GM18498 (cell line): ENCODE results near the gene ORAI1.
"Not testable (repeated sequence)": the region's sequence is repeated elsewhere in the genome, so short reads cannot be mapped to it uniquely, and the experiment has no call there.

Experiments
- ATAC-seq: cut with Tn5 transposase; IDR thresholded peaks from one replicate; pipeline ENCODE4 v1.9.1; 2021; ENCODE audit warnings: mild to moderate bottlenecking, moderate library complexity; ENCODE audit not compliant: unreplicated experiment

ORAI1 gene

DNA sequence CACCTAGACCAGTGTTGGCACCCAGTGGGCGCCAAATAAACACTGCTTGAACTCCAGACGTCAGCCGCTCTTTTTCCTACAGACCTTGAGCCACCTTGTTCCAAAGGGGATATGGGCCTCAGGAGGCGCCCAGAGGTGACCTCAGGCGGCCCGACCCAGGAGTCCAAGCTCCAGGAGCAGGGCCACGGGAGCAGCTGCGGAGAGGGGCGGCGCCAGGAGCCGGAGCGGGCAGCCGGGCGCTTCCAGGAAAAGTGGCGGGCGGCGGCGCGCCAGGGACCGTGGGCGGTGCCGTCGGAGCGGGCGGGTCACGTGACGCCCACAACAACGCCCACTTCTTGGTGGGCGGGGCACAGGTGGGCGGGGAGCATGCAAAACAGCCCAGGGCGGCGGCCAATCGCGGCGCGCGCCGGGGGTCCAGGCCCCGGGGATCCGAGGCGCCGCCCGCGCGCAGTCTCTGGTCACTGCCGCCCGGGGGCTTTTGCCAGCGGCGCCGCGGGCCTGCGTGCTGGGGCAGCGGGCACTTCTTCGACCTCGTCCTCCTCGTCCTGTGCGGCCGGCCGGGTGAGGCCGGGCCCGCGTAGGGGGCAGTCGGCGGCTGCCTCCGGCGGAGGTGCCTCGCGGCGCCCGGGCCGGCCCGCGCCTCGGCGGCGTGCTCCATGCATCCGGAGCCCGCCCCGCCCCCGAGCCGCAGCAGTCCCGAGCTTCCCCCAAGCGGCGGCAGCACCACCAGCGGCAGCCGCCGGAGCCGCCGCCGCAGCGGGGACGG is at the start of gene ORAI1:
Gene ORAI1, plus strand, starts transcription at position 444 of the 766 bp plus-strand sequence.
- peak; percentile 80 for ATAC-seq

DNA sequence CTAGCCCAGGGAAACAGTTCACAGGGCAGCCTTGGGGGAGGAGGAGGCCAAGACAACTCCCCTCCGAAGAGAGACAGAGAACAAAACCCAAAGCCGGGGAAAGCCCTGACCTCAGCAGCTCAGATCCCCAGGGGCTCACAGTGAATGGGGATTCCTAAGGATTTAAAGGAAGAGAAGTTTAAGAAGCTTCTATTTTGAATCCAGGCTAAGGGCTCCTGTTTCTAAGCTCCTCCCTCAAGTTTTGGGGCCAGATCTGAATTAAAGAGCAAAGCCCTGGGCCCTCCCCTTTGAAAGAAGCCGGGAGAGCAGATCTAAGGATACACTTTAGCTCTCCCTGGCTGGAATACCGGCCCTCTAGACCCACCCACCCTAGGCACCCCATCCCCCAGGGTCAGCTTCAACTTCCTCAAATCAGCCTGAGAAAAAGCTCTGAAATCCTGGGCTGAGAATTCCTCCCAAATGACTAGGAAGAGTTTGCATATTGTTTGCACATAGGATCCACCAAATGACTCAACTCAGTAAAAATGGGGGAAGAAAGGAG is 49.4 kb upstream of the ORAI1 start:
- no peak for ATAC-seq

DNA sequence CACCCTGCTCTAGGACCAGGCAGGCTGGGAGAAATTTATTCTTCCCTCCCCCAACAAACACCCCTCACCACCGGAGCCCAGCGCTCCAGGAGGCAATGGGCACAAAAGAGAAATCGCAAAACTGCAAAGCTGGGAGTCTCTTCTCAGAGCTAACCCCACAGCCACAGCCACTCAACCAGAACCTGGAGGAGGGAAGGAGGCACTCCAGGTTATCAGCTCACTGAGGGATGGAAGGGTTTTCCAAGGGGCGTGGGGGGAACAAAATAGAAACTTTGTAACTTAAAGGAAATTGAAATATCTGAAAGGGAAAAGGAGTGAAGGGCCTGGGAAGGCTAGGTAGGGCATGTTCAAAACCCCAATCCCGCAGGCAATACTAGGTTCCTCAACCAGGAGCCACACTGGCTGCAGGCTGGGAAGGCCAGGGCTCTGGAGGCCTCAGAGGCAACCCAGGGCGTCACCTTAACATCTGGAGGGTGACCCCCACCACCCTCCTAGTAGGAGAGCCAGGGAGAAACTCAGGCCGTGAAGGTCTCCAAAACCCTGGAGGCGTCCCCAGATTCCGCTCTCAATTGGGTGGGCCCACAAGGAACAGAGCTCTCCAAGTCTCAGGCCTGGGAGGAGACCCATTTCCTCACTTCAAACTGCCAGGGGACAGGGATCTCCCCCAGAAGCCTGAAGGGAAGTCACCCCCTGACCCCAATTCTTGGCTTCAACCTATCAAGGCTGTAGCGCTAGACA is 48.7 kb upstream of the ORAI1 start:
- no peak for ATAC-seq

DNA sequence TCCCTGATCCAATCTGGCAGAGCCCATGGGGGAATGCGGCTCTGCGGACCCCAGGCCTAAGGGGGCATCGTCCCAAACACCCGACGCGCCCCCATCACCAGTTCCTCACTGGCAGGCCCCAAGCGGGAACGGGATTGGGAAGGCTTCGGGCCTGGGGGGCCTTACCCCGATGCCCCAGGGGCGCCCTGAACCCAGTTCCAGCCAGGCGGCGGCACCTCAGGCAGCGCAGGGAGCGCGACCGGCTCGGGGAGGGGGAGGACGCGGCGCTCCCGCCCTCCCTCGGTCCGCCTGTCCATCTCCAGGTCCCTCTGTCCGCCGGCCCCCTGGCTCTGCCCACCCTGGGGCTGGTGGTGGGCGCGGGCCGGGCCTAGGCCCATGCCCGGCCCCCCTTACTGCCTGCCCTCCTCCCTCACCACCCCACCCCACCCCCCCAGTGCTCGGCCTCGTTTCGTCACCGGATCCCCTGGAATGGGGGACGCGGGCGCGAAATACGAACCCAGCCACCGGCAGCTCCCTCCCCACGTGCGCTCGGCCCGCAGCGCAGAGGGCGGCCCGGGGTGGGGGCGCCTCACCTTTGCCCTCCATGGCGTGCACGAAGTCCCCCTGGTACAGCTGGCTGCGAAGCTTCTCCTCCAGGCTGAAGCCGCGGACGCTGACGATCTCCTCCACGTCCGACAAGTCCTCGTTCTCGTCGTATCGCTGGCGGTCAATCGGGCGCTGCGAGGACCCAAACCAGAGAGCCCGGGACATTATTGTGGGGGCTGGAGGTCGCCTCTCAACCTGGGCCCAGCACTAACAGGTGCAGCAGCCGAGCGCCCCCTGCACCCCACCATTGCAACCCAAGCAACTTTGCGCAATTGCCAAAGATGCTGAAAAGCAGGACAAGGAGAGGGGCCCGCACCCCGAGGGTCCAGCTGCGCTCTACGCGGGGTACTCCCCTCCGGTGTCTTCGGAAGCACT is 47.8 kb upstream of the ORAI1 start:
- no peak for ATAC-seq

DNA sequence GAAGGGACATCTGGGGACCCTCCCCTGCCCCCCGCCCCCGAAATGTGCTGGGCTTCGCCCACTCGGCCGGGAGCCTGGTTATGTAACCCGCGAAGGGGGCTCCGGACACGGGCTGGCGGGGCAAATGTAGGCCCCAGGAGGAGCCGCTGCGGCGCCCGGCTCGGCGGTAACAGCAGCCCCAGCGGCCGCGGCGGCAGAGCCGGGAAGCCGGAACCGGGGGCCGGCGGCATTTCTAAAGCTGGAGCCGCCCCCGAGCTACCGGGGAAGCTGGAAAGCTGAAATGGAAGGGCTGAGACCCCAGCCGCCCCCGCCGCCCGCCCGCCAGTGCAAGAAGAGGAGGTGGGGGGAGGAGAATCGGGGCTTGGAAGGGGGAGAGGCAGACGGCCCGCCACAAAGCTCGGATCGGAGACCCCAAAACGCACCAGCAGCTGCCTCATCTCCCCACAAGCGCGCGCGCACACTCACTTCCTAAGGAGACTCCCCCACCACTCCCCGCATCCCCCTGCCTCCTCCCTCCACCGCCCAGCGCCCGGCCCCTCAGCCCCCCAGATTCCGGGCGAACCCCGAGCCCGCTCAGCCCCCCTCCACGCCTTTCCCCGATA is 47.0 kb upstream of the ORAI1 start:
- no peak for ATAC-seq

DNA sequence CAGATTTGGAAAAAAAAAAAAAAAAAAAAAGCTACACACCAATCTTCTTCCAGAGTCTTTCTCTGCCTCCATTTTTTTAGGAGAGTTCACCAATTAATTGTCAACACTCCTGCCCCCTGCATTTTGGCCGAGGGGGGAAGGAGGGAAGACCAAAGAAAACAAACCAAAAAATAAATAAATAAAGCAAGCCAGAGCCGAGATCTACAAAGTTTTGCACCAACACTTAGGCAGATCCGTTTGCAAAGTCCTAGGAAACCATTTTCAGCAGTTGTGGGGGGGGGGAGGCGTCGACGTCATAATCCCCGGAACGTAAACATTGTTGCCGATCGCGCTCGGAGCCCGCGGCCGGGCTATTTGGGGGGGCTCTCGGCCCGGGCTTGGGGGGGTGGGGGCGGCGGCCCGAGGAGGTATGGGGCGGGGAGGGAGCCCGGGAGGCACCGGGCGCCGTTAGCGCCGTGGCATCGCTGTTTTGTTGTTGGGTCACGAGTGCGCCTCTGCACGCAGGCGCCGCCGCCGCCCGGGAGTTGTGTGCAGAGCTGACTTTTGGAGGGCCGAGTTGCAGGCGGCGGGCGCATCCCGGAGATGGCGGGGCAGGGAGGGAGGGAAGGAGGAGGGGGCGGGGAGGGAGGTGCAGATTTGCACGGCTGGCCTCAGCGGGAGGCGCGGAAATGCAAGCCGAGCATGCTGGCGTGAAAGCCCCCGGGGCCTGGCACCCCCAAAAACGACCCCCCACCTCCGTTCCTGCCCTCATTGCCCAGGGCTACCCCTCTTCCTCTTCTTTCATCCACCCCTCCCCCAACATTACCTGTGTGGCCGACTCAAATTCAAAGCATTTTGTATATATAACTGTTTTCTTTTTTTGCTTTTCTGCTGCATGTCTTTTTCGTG is 46.1 kb upstream of the ORAI1 start:
- no peak for ATAC-seq

DNA sequence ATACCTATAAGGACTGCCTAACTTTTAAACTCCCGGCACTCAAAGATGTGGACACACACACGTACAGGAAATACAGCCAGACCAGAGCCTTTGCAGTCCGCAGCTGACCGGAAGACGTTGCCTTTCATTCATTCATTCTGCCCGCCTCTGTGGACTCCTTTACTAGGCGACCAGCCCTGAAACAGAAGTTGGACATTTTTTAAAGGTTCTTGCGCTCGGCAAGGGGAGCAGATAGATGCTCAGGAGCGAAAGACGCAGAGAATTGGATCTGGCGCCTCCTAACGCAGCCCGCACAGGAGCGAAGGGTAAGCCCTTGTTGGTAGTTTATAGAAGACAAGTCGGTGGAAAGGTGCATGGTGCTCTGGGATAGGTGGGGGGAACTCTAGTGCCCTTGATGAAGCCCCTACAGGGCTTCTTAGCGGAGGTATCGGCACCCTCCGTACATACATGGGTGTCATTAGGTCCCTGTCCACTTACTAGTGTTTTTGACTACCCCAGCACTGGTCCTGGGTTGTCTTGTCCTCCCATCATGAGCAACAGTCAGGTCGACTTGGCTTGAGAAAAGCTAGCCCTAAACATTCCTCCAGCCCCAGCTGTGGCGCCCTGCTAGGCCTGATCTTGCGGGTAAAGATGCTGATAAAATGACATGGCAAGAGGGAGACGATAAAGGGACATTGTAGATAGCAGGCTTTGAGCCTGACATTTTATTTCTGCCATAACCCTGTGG is 45.2 kb upstream of the ORAI1 start, which contains the start of gene KDM2B:
Gene KDM2B, minus strand, starts transcription at position 65 of the 727 bp plus-strand sequence. CDS start 112 bp downstream, outside the sequence.
- no peak for ATAC-seq

DNA sequence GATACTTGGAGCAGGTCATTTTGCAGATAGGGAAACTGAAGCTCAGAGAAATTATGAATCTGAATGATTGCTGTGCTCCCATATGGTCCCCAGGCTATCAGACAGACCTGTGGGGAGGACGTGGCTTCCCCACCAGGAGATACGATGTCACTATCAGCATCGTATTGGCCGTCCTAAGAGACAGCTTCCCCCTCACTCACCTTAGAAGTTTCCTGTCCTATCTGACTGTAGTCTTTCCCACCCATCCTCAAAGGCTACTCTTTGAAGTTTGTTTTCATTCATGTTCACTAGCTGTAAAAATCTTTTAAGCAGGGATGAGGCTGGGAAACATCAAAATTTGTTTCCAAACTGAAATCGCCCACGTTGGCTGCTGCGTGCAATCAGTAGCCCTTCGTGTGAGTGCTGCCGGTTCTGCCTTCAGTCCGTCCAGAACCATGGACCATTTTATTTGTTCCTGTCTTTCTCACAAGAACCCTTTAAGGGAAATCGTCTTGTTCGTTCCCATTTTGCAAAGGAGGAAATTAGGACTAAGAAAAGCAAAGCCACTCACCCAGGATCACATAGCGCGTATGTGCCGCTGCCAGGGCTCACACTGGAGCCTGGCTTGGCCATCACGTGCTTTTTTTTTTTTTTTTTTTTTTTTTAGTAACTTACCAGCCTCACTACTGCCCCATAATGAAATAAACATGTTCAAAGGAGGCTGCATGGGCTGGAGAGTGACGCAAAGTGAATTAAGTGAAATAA is 44.5 kb upstream of the ORAI1 start:
- ATAC-seq: no peak

DNA sequence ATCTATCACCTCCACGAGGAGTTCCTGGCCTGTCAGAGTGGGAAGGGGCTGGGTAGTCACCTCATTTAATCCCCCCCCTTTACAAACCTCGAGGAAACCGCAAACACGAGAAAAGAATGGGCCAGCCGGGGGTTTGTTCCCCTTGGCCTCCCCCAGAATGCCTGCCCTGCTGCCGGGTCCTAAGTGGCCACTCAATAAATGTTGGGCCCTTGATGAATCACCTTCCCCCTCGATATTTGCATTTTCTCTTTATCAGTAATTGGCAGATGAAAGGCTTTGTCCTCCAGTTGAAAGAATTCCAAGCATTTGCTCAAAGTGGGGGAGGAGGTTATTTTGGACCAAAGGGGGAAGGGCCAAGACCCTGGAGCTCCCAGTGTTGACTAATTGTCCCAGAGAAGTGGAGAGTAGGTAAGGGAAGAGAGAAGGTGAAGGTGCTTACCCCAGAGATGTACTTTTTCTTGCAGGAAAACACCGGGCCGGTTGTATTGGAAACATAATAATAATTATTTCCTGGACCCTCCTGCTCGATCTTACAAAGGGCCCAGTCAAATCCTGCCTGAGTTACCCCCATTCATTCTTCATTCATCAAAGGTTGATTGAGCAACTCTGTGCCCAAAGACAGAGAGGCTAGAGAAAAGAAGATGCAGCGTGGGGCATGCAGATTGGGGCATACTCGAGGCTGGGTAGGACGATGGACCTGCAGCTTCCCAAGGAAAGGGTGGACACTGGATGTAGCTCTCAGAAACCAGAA is 43.6 kb upstream of the ORAI1 start:
- no peak for ATAC-seq

DNA sequence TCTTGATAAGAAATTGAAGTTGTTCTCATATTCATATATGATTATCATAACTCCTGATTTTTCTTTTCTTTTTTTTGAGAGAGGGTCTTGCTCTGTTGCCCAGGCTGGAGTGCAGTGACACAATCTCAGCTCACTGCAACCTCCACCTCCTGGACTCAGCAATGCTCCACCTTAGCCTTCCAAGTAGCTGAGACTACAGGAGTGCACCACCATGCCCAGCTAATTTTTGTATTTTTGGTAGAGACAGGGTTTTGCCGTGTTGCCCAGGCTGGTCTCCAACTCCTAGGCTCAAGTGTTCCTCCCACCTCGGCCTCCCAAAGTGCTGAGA is 43.0 kb upstream of the ORAI1 start:
- not testable (repeated sequence) for ATAC-seq

DNA sequence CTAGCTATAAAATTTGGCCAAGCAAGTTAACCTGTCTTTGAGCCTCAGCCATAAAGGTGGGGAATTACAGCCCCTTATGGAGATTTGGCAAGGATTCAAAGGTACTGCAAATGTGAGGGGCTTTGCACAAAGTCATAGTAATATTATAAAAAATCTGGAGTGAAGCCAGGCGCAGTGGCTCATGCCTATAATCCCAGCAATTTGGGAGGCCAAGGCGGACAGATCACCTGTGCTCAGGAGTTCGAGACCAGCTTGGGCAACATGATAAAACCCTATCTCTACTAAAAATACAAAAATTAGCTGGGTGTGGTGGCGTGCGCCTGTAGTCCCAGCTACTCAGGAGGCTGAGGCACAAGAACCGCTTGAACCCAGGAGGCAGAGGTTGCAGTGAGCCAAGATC is 41.4 kb upstream of the ORAI1 start:
- not testable (repeated sequence) for ATAC-seq

DNA sequence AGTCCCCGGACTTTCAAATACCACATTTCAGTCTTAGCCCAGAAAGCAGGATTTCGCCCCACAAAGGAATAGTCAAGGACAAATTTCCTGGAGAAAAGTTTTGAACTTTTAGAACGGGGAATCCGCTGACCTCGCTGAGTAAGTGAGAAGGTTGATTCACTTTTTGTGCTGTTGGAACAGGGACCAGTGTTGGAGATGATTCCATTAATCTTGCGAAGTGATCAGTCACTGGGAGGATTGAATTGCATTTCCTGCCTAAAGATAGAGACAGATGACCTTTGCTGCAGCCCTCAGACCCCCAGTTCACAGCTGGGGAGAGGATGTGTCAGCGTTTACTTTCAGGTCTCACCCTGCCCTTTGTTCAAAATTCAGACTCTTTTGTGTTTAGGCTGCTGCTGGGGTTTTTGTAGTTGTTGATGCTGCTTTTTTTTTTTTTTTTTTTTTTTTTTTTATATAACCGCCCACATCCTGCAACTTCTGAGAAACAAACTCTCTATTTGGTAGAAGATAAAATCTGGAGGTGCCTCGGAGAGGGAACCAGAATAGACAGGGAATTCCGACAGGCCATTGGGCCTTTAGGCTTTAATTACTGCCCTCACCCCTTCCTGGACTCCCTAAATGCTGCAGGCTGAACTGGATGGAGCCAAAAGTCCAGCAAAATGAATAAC is 35.7 kb upstream of the ORAI1 start:
- ATAC-seq: peak; percentile 56

DNA sequence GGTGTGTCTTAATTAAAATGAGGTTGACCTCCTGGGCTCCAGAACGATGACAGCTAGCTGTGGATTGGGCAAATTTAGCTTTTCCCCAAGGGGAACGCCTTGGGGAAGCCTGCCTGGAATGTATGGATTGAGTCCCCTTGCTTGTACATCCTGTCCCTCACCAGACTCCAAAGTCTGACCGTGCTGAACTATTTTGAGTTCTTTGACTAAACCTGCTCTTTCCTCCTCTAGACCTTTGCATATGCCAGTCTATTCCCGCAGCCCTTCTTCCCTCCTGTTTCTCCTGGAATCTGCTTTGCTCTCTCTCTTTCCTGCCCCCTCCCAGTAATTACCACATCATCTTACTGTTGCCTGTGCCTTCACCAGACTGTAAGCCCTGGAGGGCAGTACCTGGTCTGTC is 34.0 kb upstream of the ORAI1 start:
- no peak for ATAC-seq

DNA sequence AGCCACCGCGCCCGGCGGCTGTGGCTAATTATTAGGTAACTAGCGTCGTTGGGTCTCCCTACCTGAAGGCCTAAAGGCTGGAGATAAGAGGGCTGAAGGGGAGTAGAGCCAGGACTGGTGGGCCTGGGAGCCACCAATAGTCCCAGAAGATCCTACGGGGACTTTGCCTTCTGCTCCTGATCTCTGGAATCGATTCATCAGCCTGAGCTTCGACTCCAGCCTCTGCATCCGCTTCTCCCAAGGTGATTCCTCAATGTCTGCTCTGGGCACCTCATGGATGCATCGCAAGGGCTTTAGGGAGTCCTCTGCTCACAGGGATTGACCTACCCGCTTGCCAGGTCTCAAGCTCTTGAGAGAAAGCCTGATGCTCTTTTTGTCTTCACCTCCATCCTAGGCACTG is 30.8 kb upstream of the ORAI1 start:
- ATAC-seq: no peak

DNA sequence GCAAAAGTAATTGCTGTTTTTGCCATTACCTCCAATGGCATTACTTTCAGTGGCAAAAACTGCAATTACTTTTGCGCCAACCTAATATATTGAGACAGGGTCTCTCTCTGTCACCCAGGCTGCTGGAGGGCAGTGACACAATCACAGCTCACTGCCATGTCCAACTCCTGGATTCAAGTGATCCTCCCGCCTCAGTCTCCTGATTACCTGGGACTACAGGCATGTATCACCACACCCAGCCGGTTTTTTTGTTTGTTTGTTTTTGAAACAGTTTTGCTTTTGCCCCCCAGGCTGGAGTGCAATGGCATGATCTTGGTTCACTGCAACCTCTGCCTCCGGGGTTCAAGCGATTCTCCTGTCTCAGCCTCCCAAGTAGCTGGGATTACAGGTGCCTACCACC is 29.8 kb upstream of the ORAI1 start:
- ATAC-seq: no peak

DNA sequence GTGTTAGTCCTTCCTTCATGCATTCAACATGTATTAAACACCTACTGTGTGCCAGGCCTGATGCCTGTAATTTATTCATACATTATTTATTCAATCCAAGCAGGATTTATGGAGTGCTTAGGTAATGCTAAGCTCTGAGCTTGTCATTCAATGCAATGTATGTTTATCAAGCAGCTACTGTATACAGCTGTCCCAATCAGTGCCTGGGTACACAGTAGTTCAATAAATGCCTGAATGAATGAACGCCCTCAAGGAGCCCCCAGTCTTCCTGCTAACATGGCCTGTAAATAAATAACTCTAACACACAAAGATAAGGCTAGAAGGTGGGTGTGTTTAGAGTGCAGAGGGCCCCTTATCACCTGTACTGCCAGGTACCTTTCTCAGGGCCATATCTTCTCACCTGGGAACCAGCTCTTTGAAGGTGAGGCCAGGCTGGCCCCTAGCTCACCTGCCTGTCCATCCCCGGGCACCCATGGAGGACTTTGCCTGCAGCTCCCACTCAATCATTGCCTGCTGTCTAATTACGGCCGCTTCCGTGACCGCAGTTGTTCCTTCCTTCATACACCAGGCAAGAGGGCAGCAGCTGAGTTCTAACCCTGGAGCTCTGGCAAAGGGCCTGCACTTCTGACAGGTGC is 25.5 kb upstream of the ORAI1 start:
- no peak for ATAC-seq

DNA sequence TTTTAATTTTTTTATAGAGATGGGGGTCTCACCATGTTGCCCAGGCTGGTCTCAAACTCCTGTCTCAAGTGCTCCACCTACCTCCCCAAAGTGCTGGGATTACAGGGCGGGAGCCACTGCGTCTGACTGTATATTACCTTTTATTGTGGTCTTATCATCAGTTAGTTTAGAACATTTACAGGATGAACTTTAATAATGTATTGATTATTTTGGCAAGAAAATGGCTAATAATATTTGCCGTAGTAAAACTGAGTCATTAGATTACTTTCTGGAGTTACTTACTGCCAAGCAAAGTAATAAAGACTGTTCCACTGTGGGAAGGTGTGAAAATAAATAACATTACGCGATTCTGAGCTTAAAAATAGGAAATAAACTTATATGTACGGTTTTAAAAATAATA is 23.6 kb upstream of the ORAI1 start:
- no peak for ATAC-seq
